ENCODE measurements around the gene KCTD10.

Gene KCTD10

GRCh38 chr12:109455706-109456105 is 21.4 kb downstream of the KCTD10 start:
- TF ChIP-seq CTCF (IDR thresholded peaks at IDR 0.05; ENCODE audit: insufficient read depth, low read length, missing control alignments), result no peak
- DNase-seq (ENCODE audit: low read depth, low spot score), result no peak
- H3K4me3 ChIP-seq (ENCODE audit: low read depth, low read length), result no peak overlapping the region
- POLR2A ChIA-PET, result no interaction called here
- CTCF ChIA-PET, result interaction anchor here (1.0 to 1.6 kb wide), 3 partner anchors 23 to 389 kb away, joined by 3 to 4 read pairs (median 3); no protein-coding TSS in a partner anchor

- POLR2A ChIA-PET, result interaction anchor here (0.6 to 1.3 kb wide), 2 partner anchors 9 to 10 kb away, joined by 3 to 8 read pairs; no protein-coding TSS in a partner anchor
- DNase-seq (ENCODE audit: low read depth, low spot score), result no peak
- TF ChIP-seq CTCF (IDR thresholded peaks at IDR 0.05; ENCODE audit: insufficient read depth, low read length, missing control alignments), result no peak
- CTCF ChIA-PET, result interaction anchor here (1.0 to 2.5 kb wide), 4 partner anchors 9 to 20 kb away, joined by 3 to 8 read pairs (median 6); no protein-coding TSS in a partner anchor
- no peak overlapping the region for H3K4me3 ChIP-seq (ENCODE audit: low read depth, low read length)
Measured at GRCh38 chr12:109452489-109452888, 24.6 kb downstream of the KCTD10 start.

- POLR2A ChIA-PET, result interaction anchor here (1.1 kb wide), 1 partner anchor 11 kb away, joined by 3 read pairs; no protein-coding TSS in a partner anchor
- TF ChIP-seq CTCF (IDR thresholded peaks at IDR 0.05; ENCODE audit: insufficient read depth, low read length, missing control alignments), result no peak
- CTCF ChIA-PET, result interaction anchor here (1.8 kb wide), 1 partner anchor 19 kb away, joined by 7 read pairs; no protein-coding TSS in a partner anchor
- no peak for DNase-seq (ENCODE audit: low read depth, low spot score)
- no peak overlapping the region for H3K4me3 ChIP-seq (ENCODE audit: low read depth, low read length)
Measured at GRCh38 chr12:109451400-109451799, 25.7 kb downstream of the KCTD10 start.

- no peak for DNase-seq (ENCODE audit: low read depth, low spot score)
- no peak overlapping the region for H3K4me3 ChIP-seq (ENCODE audit: low read depth, low read length)
- ChIA-PET CTCF (interaction anchor here (1.2 to 1.8 kb wide), 3 partner anchors 15 to 25 kb away, joined by 3 to 7 read pairs (median 5); no protein-coding TSS in a partner anchor), POLR2A (interaction anchor here (1.1 kb wide), 1 partner anchor 12 kb away, joined by 3 read pairs; no protein-coding TSS in a partner anchor)
- TF ChIP-seq CTCF (IDR thresholded peaks at IDR 0.05; ENCODE audit: insufficient read depth, low read length, missing control alignments), result no peak
Measured at GRCh38 chr12:109450980-109451379, 26.1 kb downstream of the KCTD10 start.

- no peak for DNase-seq (ENCODE audit: low read depth, low spot score)
- no peak for TF ChIP-seq CTCF (IDR thresholded peaks at IDR 0.05; ENCODE audit: insufficient read depth, low read length, missing control alignments)
- POLR2A ChIA-PET, result interaction anchor here (1.1 to 1.3 kb wide), 2 partner anchors 13 to 27 kb away, joined by 3 read pairs; partner anchors contain the start of genes KCTD10 and UBE3B
- H3K4me3 ChIP-seq (ENCODE audit: low read depth, low read length), result no peak overlapping the region
- CTCF ChIA-PET, result interaction anchor here (1.0 to 1.8 kb wide), 7 partner anchors 11 to 148 kb away, joined by 3 to 7 read pairs (median 4); no protein-coding TSS in a partner anchor
Measured at GRCh38 chr12:109449845-109450532, 27.1 kb downstream of the KCTD10 start.

Measured in AG04449 (cell line).